NCI-H226 (cell line): Measurements from ENCODE around the gene WIPI1.
"Not testable (repeated sequence)": the region's sequence is repeated elsewhere in the genome, so short reads cannot be mapped to it uniquely, and the experiment has no call there.

Source experiments
- DNase-seq: peaks from one replicate; pipeline ENCODE4 v3.0.0-alpha.2; 2015

WIPI1 gene

GRCh38 chr17:68457168-68457538 is at the start of gene WIPI1:
Gene WIPI1, minus strand, starts transcription at chr17:68457496. Its CDS starts 75 bp downstream, at chr17:68457421.
- no peak for DNase-seq

- no peak for DNase-seq
These were observed 48.7 kb upstream of the WIPI1 start for GRCh38 chr17:68505951-68506350.

GRCh38 chr17:68501074-68501473 is 43.8 kb upstream of the WIPI1 start:
- no peak for DNase-seq

GRCh38 chr17:68499587-68499986 is 42.3 kb upstream of the WIPI1 start:
- DNase-seq: no peak

- peak; percentile 79 for DNase-seq
These were observed 41.4 kb upstream of the WIPI1 start for GRCh38 chr17:68498479-68499326.

- DNase-seq: no peak
These were observed 40.6 kb upstream of the WIPI1 start for GRCh38 chr17:68497885-68498319.

GRCh38 chr17:68495081-68495480 is 37.8 kb upstream of the WIPI1 start:
- no peak for DNase-seq

- not testable (repeated sequence) for DNase-seq
These were observed 35.2 kb upstream of the WIPI1 start for GRCh38 chr17:68492394-68493054.

GRCh38 chr17:68491381-68492231 is 34.3 kb upstream of the WIPI1 start:
- DNase-seq: no peak

GRCh38 chr17:68489919-68490318 is 32.6 kb upstream of the WIPI1 start:
- no peak for DNase-seq

GRCh38 chr17:68484458-68484857 is 27.2 kb upstream of the WIPI1 start:
- no peak for DNase-seq

GRCh38 chr17:68482576-68483041 is 25.3 kb upstream of the WIPI1 start:
- DNase-seq: no peak

GRCh38 chr17:68480885-68481284 is 23.6 kb upstream of the WIPI1 start:
- DNase-seq: no peak

GRCh38 chr17:68470961-68471360 is 13.7 kb upstream of the WIPI1 start:
- no peak for DNase-seq

- DNase-seq: no peak
These were observed 11.5 kb upstream of the WIPI1 start for GRCh38 chr17:68468788-68469187.

- DNase-seq: peak; percentile 6
These were observed 11.0 kb upstream of the WIPI1 start for GRCh38 chr17:68468334-68468733.

- no peak for DNase-seq
These were observed 6.1 kb upstream of the WIPI1 start for GRCh38 chr17:68463211-68464019.

GRCh38 chr17:68462381-68463210 is 5.3 kb upstream of the WIPI1 start:
- DNase-seq: peak; percentile 57

- DNase-seq: no peak
These were observed 4.3 kb upstream of the WIPI1 start for GRCh38 chr17:68461589-68461988.

- DNase-seq: no peak
These were observed 3.8 kb upstream of the WIPI1 start for GRCh38 chr17:68461122-68461539.

GRCh38 chr17:68460715-68461114 is 3.4 kb upstream of the WIPI1 start:
- no peak for DNase-seq
